ENCODE measurements around the gene ASB2. TPM values are rescaled to one million over a fixed set of nuclear protein-coding genes. Genes with fewer than 3 reads are reported as not detected.

The ASB2 gene
- total and polyA plus RNA-seq, 2 of the 4 experiments (the other 2 are of a cell fraction): 0.54 to 0.77 TPM

GRCh38 chr14:93974833-93975232 lies 1.5 kb downstream of the ASB2 start:
- no peak overlapping the region for H3K9ac ChIP-seq (ENCODE audit: low read depth, low read length)
- WGBS, 2 experiments (ENCODE audit: extremely low coverage in 2 of 2, insufficient read length in 1 of 2): 86% methylated on average over 7 of the region's 12 CpGs; no CpG with 5 or more reads in 1 of the 2 experiments
- POLR2A ChIA-PET (ENCODE audit: unreplicated experiment): no interaction called here
- H2AFZ ChIP-seq (replicated peaks; ENCODE audit: low read length, poor library complexity): no peak overlapping the region
- no peak for TF ChIP-seq MXI1 (IDR thresholded peaks at IDR 0.05; ENCODE audit: borderline replicate concordance, low read depth, low read length)
- no peak for TF ChIP-seq MAFK (IDR thresholded peaks at IDR 0.05; ENCODE audit: low read depth, low read length)
- no peak for TF ChIP-seq USF2 (IDR thresholded peaks at IDR 0.05; ENCODE audit: low read depth, low read length)
- TF ChIP-seq RAD21 (IDR thresholded peaks at IDR 0.05; ENCODE audit: low read length): no peak
- no peak for TF ChIP-seq POLR2A (IDR thresholded peaks at IDR 0.05; ENCODE audit: low read depth, low read length)
- no peak for TF ChIP-seq BHLHE40 (IDR thresholded peaks at IDR 0.05; ENCODE audit: low read depth, low read length)
- no peak for TF ChIP-seq MAZ (IDR thresholded peaks at IDR 0.05; ENCODE audit: borderline replicate concordance, low read depth, low read length)
- TF ChIP-seq FOS (IDR thresholded peaks at IDR 0.05; ENCODE audit: low read depth, low read length): no peak
- no peak for TF ChIP-seq NFE2L2 (IDR thresholded peaks at IDR 0.05; ENCODE audit: low read depth, low read length)
- no peak for TF ChIP-seq ELK1 (IDR thresholded peaks at IDR 0.05; ENCODE audit: borderline replicate concordance, low read depth, low read length)
- TF ChIP-seq RCOR1 (IDR thresholded peaks at IDR 0.05; ENCODE audit: insufficient replicate concordance, low read length): no peak
- TF ChIP-seq RFX5 (IDR thresholded peaks at IDR 0.05; ENCODE audit: low read depth, low read length): no peak
- TF ChIP-seq CHD1 (IDR thresholded peaks at IDR 0.05; ENCODE audit: low read depth, low read length): no peak
- no peak for TF ChIP-seq CEBPB (IDR thresholded peaks at IDR 0.05; ENCODE audit: low read depth, low read length)
- no peak overlapping the region for H3K56ac ChIP-seq (ENCODE audit: extremely low read depth, insufficient read depth, low read length)
- H2BK5ac ChIP-seq (ENCODE audit: low read depth, low read length, poor library complexity, severe bottlenecking): no peak overlapping the region
- no peaks in the 10 kb centered on the region for H3K36me3 ChIP-seq (ENCODE audit: control insufficient read depth, insufficient read depth, low read length)
- dilution Hi-C loops (cut with HindIII; ENCODE audit: low sequenced_read_pairs, unreplicated experiment) (no loop called here), intact Hi-C loops (cut with micrococcal nuclease) (no loop called here), in situ Hi-C loops (cut with MboI; ENCODE audit: low sequenced_read_pairs) (no loop called here)
- H4K8ac ChIP-seq (ENCODE audit: low read depth in 2 of 2, low read length in 2 of 2): no peak overlapping the region
- peaks cover 2% of the 10 kb centered on the region; the same call in 1 of the 2 replicates for H3K27me3 ChIP-seq (ENCODE audit: control insufficient read depth, insufficient read depth, low read length)
- no peak overlapping the region for H3K4me2 ChIP-seq (ENCODE audit: low read depth, low read length)
- no peak for ATAC-seq (ENCODE audit: low read depth)
- H3K79me1 ChIP-seq (ENCODE audit: low read depth in 1 of 2, low read length in 2 of 2): no peaks in the 10 kb centered on the region
- no peak overlapping the region for H4K5ac ChIP-seq (ENCODE audit: low read depth, low read length)
- BruUV-seq (replicated peaks): no TSS peak
- H3K4me1 ChIP-seq (ENCODE audit: control insufficient read depth, insufficient read depth, low read length): peaks cover 7% of the 10 kb centered on the region
- H4K91ac ChIP-seq (ENCODE audit: insufficient read depth, low read depth, low read length): no peak overlapping the region
- peaks cover 2% of the 10 kb centered on the region; the same call in 1 of the 2 replicates for H3K9me3 ChIP-seq (ENCODE audit: control insufficient read depth, insufficient read depth, low read length)
- no peak overlapping the region for H2AK9ac ChIP-seq (replicated peaks; ENCODE audit: low read depth, low read length, poor library complexity)
- H2AK5ac ChIP-seq (ENCODE audit: low read depth, low read length): no peak overlapping the region
- H3K23ac ChIP-seq (ENCODE audit: low read depth, low read length): no peak overlapping the region
- no peak overlapping the region for H2BK15ac ChIP-seq (ENCODE audit: low read depth, low read length)
- DNase-seq: no peak
- H4K20me1 ChIP-seq (ENCODE audit: insufficient read depth, low read length): no peaks in the 10 kb centered on the region
- H3K9me1 ChIP-seq (ENCODE audit: insufficient read depth, low read length): peaks cover 7% of the 10 kb centered on the region; the same call in 1 of the 2 replicates
- H3K27ac ChIP-seq (ENCODE audit: insufficient read depth, low read length): no peak overlapping the region
- H3K4ac ChIP-seq (ENCODE audit: low read depth, low read length): no peak overlapping the region; the same call in 1 of the 2 replicates
- no peak overlapping the region for H2BK20ac ChIP-seq (ENCODE audit: low read depth, low read length)
- no peak overlapping the region for H3K4me3 ChIP-seq (ENCODE audit: insufficient read depth, low read depth, low read length)
- no peak overlapping the region for H2BK120ac ChIP-seq (ENCODE audit: low read depth, low read length)
- H3K18ac ChIP-seq (ENCODE audit: low read depth, low read length): no peak overlapping the region
- CTCF ChIA-PET: interaction anchor here (0.9 kb wide), 1 partner anchor 35 kb away, joined by 3 read pairs; no protein-coding TSS in a partner anchor
- H3K14ac ChIP-seq (replicated peaks; ENCODE audit: low read depth, low read length): no peak overlapping the region

Measured in IMR-90 (cell line).